HG03280 (cell line): ENCODE measurements around the gene POU3F3.
A peak's percentile ranks its signal among the peaks of the same experiment; 100 is the strongest.

Source experiments
- ATAC-seq: cut with Tn5 transposase; IDR thresholded peaks from one replicate; pipeline ENCODE4 v1.9.1; 2021; ENCODE audit warnings: mild to moderate bottlenecking, moderate library complexity; ENCODE audit not compliant: unreplicated experiment

Gene POU3F3

DNA sequence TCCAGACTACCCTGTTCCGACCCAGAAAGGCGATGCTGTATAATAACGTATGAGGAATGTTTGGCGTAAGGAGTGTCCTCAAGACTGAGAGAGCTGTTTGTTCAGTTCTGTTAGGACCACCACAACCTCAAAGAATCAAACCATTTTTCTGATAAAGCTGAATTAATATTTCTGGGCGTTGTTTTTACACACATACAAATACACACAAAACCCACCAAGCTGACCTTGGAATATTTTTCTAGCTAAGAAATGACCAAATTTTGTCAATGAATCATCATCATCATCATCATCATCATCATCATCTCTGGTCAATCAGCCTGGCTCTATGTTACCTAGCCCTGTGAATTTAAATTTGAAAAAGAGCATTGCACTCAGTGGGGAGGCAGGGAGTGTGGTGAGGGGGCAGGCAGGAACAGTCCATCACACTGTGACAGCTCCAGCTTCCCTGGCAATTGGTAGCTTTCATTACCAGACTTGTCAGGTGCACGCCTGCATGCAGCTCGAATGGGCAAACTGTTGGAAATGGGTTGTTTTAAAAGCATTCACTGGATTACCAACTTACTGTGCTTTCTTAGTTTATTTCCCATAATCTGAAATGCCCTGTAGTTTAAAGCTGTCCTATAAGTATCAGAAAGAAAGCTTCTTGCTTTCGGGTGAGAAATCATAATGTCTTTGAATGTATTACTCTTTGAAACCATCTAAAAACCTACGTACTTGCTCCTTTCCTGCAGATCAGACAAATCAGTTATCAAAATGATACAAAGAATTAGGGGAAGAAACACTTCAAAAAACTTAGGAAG is 6.9 kb upstream of the POU3F3 start:
- no peak for ATAC-seq

DNA sequence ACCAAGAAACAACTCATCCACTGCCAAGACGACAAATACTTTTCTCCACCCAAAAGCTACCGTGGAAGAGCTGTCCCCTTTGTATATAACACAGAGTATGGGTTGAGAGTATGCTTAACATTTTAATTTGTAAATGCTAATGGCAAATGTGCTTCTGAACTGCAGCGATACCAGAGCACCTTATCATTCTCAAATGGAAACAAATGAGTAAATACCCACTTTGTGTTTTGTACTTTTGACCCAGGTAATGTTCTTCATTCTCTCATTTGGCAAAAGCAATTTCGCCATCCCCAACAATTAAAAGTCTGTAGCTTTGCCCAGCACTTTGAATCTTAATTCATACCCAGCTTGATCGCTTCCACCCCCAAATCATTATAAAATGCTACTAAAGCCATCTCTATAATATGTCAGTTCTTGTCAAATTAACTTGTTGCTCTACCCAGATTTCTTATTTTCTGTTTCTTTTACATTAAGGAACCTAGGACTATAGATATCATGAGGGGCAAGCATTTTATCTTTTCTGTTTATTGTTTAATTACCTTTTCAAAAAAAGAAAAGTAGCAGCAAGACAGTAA is 6.2 kb upstream of the POU3F3 start:
- no peak for ATAC-seq

DNA sequence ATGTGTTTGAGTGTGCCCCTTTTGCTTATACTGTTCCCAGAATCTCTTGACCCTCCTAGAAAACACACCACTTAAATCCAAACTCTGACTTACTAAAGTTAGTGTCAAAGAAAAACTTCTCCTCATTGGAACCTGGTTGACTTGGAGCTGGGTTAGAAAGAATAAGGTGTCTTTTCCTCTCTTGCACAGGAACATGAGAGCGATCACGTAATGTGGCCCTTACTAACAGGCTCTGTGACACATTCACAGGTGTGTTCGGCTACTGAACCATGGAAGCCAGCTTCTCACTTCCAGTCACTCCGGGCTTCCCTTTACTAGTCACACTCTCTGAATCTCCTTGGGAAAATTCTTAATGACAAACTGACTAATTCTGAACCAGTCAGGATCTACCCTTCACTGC is 5.4 kb upstream of the POU3F3 start:
- no peak for ATAC-seq

DNA sequence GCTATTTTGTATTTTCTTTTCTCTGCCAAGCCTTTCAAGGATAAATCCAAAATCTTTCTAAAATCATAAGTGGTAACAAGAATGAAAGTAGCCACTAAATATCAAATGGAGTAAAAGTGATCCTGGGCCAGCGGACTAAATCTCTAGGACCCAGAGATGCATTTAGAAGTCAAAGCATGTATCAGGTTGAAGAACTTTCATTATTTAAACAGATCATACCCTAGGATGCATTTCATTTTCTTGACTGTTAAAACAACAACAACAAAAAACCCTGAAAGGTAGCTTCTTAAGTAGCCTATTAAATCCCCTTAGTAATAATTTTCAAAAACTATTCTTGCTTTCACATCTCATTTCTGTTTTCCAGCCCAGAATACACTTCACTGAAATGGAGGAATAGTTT is 4.8 kb upstream of the POU3F3 start:
- ATAC-seq: peak; percentile 8

DNA sequence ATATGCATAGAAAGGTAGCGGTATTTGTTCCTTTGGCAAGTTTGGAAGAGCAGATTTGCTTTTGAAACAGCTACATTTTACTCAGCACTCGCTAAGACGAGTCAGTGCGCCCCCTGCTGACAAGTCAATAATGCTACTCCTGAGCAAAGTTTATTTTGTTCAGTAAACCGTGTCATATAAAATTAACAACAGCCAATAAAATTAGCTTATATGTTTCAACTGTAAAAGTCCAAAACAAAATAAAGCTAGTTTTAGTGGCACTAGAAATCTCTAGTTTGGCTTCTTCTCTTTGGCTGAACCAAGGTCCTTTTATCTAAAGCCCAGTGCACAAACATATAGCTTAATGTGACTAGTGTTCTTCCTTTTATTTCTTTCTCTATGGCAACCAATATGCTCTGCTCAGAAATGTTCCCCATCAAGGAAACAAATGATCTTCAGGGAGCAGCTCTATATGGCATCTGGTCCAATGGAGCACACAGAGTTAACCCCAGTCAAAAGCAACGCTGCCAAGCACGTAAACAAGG is 4.2 kb upstream of the POU3F3 start:
- peak; percentile 50 for ATAC-seq

DNA sequence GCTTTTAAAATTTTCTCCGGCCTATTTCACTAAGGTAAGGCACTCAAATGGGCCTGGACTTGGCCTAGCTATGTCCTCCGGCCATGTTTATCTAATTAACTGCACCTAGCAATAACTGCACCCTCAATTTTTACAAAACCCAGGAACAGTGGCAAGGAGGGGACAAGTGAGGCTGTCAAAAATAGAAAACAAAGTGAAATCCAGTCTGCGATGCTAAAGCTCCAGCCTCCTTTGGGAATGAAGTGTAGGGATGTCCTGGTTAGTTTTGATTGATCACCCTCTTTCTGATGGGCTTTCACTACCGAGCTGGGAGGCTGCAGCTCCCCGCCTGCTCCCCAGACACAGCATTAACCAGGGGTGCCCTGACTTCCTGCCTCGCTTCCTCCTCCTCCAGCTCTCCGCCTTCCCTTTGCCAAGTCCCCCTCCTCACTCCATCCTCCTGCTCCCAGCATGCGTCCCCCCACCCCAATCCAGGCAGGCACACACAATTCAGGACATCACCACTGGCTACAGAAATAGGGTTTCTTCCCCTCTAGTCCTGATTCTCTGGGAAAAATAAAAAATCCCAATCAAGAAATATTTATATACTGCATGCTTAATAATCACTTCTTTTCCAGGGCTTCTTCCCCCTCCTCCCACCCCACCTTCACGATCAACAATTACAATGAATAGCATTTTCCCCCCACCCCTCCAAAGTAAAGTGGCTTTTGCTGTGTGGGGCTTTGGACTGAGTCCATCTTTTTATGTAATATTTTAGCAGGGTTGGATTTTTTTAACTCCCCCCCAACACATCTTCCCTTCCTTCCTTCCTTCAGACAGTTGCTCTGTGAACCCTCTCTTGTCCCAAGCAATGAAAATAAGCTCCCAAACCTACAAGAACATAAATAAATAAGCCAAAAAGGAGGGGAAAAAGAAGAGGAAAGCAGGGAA is 3.3 kb upstream of the POU3F3 start:
- ATAC-seq: no peak

DNA sequence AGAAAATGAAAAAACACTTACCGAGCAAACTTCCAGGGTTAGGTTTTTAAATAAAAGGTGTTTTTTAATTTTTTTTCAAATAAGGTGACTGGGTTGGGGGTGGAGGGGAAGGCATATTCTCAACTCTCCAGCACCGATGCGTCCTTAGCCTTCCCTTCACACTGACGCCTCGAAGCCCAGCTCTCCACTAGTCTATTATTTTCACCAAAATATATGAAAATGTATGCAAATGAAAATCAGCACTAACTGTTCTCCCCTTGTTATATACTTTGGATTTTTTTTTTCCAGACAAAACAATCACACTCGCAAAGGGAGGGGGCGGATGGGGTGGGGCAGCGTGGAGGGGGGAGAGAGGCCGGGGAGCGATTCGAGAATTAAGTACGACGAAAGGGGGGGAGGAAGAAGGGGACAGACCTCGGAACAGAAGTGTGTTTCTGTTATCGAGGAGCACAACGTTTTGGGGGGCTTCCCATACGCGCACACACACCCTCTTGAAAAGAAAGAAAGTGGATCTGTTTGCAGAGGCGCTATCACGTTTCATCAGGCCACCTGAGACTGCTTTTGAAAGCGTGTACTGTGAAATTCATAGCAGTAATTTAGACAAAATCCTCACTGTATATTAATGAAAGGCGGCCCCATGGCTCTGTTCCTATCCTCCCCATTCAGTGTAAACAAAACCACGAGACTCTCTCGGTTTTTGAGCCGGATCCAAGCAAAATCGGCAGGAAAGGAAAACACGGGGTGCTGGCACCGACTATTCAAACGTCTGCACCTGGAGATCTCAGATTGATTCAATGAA is 2.4 kb upstream of the POU3F3 start:
- ATAC-seq: no peak

DNA sequence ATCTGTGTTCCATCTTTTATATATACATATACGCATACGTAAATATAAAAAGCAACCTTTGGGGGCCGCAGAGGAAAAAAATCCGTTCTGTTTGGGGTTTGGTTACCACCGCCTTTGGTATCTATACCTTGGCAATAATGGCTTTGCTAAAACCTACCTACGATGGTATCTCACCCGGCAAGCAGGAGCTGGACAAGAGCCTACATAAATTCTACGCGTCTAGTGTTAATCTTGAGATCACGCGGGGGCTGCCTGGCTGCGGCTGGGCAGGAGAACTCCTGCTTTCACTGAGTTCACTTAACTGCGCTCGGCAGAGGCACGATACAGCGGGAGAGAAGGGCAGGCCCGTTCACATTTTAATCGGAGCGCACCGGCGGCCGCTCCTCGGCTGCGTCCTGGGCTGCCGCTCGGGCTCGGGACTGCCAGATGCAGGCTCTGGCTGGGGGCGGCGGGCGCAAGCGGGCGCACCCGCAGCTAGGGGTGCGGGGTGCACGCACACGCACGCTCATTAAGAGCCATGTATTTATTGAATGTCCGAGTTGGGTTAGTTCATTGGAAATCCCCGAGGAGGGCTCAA is 1.7 kb upstream of the POU3F3 start:
- no peak for ATAC-seq

DNA sequence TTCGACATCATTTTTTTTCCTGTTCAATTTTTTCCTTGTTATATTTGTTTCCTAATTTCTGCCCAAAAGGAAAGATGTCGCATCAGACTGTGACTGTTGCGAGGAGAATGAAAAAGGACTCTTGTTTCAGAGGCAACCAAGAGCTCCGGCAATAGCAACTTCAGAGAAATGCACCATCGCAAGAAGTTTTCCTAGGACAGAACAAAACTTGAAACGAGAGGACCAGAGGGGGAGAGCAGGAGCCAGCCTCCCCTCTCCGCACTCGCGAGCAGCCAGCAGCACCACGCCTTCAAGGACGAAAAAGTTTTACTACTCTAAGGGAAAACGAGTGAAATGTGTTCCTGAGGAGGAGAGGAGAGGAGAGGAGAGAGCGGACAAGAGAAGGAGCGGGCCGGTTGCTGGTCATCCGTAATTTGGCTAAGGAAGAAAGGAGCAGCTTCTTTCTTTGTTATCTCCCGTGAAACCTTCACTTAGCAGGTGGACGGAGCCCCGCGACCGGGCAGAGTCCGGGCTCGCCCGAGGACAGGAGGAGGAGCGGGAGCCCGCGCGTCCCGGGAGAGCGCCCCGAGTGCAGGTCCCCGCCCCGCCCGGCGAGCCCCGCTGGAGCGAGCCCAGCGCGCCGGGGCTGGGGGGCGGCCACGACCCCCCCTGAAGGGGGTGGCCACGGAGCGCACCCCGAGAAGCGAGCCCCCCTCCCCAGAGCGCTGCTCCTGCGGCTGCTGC is 744 bp downstream of the POU3F3 start:
- ATAC-seq: no peak

DNA sequence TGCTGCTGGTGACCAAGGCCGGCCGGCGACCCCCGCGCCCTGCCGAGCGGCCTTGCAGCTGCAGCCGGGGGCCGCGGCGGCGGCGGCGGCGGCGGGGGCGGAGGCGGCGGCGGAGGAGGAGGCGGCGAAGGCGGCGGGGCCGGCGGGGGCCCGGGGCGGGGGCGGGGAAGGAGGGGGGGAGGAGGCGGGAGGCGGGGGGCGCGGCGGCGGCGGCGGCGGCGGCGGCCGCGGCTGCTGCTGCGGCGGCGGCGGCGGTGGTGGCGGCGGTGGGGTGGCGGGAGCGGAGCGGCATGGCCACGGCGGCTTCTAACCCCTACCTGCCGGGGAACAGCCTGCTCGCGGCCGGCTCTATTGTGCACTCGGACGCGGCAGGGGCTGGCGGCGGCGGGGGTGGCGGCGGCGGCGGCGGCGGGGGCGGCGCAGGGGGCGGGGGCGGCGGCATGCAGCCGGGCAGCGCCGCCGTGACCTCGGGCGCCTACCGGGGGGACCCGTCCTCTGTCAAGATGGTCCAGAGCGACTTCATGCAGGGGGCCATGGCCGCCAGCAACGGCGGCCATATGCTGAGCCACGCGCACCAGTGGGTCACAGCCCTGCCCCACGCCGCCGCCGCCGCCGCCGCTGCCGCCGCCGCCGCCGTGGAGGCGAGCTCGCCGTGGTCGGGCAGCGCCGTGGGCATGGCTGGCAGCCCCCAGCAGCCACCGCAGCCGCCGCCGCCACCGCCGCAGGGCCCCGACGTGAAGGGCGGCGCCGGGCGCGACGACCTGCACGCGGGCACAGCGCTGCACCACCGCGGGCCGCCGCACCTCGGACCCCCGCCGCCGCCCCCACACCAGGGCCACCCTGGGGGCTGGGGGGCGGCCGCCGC is 1.5 kb downstream of the POU3F3 start:
- no peak for ATAC-seq

DNA sequence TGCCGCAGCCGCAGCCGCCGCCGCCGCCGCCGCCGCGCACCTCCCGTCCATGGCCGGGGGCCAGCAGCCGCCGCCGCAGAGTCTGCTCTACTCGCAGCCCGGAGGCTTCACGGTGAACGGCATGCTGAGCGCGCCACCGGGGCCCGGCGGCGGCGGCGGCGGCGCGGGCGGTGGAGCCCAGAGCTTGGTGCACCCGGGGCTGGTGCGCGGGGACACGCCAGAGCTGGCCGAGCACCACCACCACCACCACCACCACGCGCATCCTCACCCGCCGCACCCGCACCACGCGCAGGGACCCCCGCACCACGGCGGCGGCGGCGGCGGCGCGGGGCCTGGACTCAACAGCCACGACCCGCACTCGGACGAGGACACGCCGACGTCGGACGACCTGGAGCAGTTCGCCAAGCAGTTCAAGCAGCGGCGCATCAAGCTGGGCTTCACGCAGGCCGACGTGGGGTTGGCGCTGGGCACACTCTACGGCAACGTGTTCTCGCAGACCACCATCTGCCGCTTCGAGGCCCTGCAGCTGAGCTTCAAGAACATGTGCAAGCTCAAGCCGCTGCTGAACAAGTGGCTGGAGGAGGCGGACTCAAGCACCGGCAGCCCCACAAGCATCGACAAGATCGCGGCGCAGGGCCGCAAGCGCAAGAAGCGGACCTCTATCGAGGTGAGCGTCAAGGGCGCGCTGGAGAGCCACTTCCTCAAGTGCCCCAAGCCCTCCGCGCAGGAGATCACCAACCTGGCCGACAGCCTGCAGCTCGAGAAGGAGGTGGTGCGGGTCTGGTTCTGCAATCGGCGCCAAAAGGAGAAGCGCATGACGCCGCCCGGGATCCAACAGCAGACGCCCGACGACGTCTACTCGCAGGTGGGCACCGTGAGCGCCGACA is 2.4 kb downstream of the POU3F3 start:
- peak; percentile 16 for ATAC-seq

DNA sequence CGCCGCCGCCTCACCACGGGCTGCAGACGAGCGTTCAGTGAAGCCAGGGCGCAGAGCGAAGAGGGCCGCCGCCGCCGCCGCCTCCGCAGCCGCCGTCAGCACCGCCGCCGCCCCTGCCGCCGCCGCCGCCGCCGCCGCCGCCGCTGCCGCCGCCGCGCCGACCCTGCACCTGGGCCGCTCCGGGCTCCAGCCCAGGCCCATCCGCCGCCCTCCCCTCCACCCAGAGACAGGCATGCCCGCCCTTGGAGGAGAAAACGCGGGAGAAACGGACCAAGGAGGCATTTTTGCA is 3.0 kb downstream of the POU3F3 start:
- peak; percentile 31 for ATAC-seq

DNA sequence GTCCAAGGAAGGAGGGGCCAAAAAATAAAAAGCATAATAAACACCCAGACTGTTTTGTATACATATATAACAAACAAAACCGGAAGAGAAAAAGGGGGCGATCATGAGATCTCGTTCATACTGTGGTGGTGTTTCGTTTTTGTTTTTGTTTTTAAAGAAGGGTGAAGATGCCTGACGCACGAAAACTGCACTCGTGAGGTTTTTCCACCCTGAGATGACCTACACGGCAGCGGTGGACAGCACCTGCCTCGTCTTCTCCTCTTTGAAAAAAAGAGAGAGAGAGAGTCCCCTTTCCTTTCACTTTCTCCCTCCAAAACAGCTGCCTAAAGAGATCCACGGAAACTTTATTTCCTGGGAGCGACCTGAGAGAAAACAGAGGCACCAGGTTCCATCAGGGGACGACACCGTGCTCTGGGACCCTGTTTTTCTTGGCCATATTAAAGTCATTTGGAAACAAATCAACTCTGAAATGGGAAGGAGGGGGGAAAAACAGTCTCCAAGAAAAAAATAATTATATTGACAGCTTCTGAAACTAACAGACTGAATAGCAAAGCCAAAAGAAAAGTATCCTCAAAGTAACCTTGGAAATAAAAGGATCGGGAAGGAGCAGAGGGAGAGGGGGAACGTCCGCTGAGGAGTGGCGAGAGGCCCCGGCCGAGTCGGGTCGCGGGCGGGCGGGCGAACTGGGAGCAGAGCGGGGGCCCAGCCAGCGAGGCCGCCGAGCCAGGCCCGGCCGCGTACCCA is 3.5 kb downstream of the POU3F3 start:
- peak; percentile 47 for ATAC-seq

DNA sequence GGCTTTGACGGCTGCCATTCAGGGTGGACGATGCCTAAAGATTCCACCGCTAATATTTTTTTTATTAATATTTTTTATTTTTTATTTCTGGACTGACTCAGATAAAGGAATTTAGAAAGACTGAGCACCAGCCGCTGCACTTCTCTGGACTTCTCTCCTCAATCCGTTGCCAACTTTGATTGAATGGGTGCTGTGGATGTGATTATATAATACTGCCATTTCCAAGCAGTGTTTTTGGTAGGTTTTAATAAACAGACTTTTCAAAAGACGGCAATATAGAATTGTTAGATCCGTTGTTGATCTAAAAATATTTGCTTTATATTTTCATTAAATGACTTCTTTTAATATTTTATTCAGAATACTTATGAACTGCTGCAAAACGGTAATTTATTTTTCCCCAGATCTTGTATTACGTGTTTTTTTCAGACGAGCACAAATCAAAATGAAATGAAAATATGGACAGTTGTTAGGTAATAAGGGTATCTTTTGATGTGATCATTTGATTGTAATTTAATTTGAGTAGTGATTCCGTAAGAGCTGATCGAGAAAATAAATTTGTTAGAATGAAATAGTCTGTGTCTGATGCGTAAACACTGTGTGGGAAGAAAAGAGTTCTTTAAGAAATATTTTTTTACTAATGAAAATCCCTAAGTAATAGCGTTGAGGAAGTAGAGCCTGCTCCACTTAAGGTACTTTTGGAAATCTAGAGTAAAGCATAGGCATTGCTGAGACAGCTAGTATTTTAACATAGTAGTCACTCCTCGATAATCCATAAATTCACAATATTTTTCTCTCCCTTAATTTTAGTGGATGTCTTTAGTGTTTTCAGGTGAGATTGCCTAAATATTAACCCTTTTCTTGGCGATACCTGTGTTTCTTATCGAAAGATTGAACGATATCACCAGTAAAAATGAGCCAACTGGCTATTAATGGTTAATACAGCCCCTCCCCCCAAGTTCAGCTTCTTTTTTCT is 4.4 kb downstream of the POU3F3 start:
- no peak for ATAC-seq

DNA sequence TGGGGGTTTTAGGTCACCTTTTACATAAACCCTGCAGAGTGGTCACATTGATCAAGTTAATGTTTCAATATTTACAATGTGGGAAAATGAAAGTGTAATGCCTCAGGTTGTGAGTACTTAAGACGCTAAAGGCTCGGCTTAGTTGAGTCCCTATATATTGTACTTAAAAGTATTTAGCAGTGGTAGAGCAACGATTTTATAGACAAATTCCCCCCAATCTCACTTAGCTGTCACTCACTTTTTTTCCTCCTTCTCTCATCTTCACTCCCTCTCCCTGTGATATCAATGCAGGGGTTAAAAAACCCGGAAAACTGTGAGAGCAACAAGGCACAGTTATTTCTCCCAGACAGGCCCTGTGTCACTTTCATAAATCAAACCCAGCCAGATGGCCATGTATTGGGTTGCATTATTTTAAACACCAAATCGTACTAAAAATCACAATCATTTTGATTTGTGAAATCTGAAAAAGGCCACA is 5.4 kb downstream of the POU3F3 start:
- ATAC-seq: no peak
